PC-3 (cell line): Measurements from ENCODE around the gene GPR108. TPM values are rescaled to one million over a fixed set of nuclear protein-coding genes. Genes with fewer than 3 reads are reported as not detected.

ENCODE experiments used
- ATAC-seq: fragments of 200-7000 bp; cut with Tn5 transposase; 2 replicates; pipeline ENCODE4 v1.9.1; 2020; ENCODE audit warnings: mild to moderate bottlenecking, moderate library complexity
- BruUV-seq: library from RNA; stranded (reverse); fragments of 400-500 nt; replicated peaks from 2 replicates; lab custom pipeline; 2021; lab: Mats Ljungman, UMichigan
- CTCF ChIA-PET: fragments of 300-600 bp; sonication (Branson Sonifier 250); formaldehyde crosslinking; loops from one replicate; lab custom pipeline; 2022; ENCODE audit warnings: antibody characterized with exemption; lab: Charles Lee
- POLR2A ChIA-PET: fragments of 300-600 bp; sonication (Branson Sonifier 250); formaldehyde crosslinking; loops from one replicate; lab custom pipeline; 2022; ENCODE audit warnings: antibody characterized with exemption; ENCODE audit not compliant: unreplicated experiment; lab: Charles Lee
- DNase-seq: peaks from one replicate; pipeline ENCODE4 v3.0.0-alpha.2; 2015
- H2AFZ ChIP-seq: fragments of 300-600 bp; sonication (generic); 2 replicates; pipeline ENCODE4 v1.6.0; 2016; ENCODE audit warnings: antibody characterized with exemption, low read length
- H3F3A ChIP-seq: fragments of 300-600 bp; sonication (generic); one replicate; pipeline ENCODE4 v1.6.0; 2017; ENCODE audit warnings: antibody characterized with exemption, low read length, control low read depth, mild to moderate bottlenecking; ENCODE audit not compliant: unreplicated experiment
- H3K27ac ChIP-seq: fragments of 300-600 bp; sonication (generic); 2 replicates; pipeline ENCODE4 v1.5.1; 2016; ENCODE audit warnings: mild to moderate bottlenecking, low read length
- H3K27me3 ChIP-seq: fragments of 300-600 bp; sonication (generic); 2 replicates; pipeline ENCODE4 v1.6.1; 2016; ENCODE audit warnings: low read length, mixed read lengths
- H3K36me3 ChIP-seq: fragments of 300-600 bp; sonication (generic); 2 replicates; pipeline ENCODE4 v1.6.1; 2016; ENCODE audit warnings: low read depth, mixed run types, low read length, mixed read lengths
- H3K4me1 ChIP-seq: fragments of 300-600 bp; sonication (generic); 2 replicates; pipeline ENCODE4 v1.5.1; 2016; ENCODE audit warnings: low read length; ENCODE audit not compliant: insufficient read depth
- H3K4me2 ChIP-seq: fragments of 300-600 bp; sonication (generic); 2 replicates; pipeline ENCODE4 v1.6.0; 2016; ENCODE audit warnings: low read length
- H3K4me3 ChIP-seq: fragments of 300-600 bp; sonication (generic); 2 replicates; pipeline ENCODE4 v1.5.1; 2016; ENCODE audit warnings: mild to moderate bottlenecking, low read length, mixed read lengths
- H3K79me2 ChIP-seq: fragments of 300-600 bp; sonication (generic); 2 replicates; pipeline ENCODE4 v1.6.1; 2017; ENCODE audit warnings: low read length, mixed read lengths
- H3K9ac ChIP-seq: fragments of 300-600 bp; sonication (generic); 2 replicates; pipeline ENCODE4 v1.6.0; 2016; ENCODE audit warnings: mild to moderate bottlenecking, low read length
- H3K9me2 ChIP-seq: fragments of 300-600 bp; sonication (generic); replicated peaks from 2 replicates; pipeline ENCODE4 v1.6.1; 2016; ENCODE audit warnings: mixed run types, low read length, mixed read lengths
- H3K9me3 ChIP-seq: fragments of 300-600 bp; sonication (generic); 2 replicates; pipeline ENCODE4 v1.6.1; 2016; ENCODE audit warnings: low read length, mixed read lengths
- H4K20me1 ChIP-seq: fragments of 300-600 bp; sonication (generic); 2 replicates; pipeline ENCODE4 v1.6.1; 2016; ENCODE audit warnings: low read length, mixed read lengths
- EZH2 ChIP-seq: fragments of 300-600 bp; sonication (generic); IDR thresholded peaks from one replicate; pipeline ENCODE4 v1.6.1; 2017; ENCODE audit warnings: antibody characterized with exemption, mild to moderate bottlenecking, low read length; ENCODE audit not compliant: unreplicated experiment
- EZH2phosphoT487 ChIP-seq: fragments of 300-600 bp; sonication (generic); IDR thresholded peaks from 2 replicates; pipeline ENCODE4 v1.6.1; 2018; ENCODE audit warnings: mild to moderate bottlenecking, antibody characterized with exemption, low read length, borderline replicate concordance
- intact Hi-C: fragments of 100-400 bp; cut with micrococcal nuclease; formaldehyde crosslinking; loops from 2 replicates; pipeline ENCODE4 v1.9.0; 2023
- total RNA-seq: library from RNA; depleted of rRNA; stranded (reverse); fragments of >200 nt; gene quantifications from 2 replicates; pipeline ENCODE4 v1.2.3, GENCODE V29; 2014
- TF ChIP-seq, protein P1 (sequence below): fragments of 300-600 bp; sonication (generic); conservative IDR thresholded peaks from 2 replicates; pipeline ENCODE4 v1.5.1; 2017; ENCODE audit warnings: antibody characterized with exemption, low read depth, mild to moderate bottlenecking, low read length

Gene GPR108
- total RNA-seq, 1 experiment from 2014 or later, result 78.7 TPM

DNA sequence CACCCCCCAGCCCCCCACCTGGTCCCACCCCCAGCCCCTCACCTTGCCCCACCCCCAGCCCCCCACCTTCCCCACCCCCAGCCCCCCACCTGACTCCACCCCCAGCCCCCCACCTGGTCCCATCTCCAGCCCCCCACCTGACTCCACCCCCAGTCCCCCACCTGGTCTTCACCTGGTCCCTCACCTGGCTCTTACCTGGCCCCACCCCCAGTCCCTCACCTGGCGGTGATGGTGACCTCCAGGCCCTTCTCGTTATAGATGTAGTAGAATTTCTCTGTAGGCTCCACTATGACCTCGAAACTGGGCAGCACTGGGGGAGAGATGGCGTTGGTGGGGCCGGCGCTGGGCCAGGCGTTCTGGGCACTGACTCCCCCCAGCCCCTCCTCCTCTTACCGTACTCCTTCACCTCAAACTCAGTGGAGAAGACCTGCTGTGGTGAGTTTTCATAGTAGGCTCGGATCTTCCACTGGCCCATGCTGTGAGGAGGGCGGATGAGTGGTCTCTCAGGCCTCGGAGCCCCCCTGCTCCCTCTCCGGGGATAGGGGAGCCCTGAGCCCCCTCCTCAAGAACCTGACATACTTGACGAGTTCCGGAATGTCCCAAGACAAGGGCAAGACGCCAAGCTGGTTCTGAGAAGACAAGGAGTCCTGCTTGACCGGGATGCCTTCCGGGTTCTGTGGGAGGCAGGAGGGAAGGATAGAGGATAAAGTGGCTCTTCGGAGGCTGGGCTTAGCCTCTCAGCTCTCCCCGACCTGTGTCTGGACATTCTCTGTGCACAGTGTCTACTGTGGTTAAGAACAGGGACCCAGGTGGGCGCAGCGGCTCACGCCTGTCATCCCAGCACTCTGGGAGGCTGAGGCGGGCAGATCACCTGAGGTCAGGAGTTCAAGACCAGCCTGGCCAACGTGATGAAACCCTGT lies 23.3 kb downstream of the GPR108 start:
- no peaks in the 10 kb centered on the region for H3F3A ChIP-seq
- H3K4me1 ChIP-seq, result no peaks in the 10 kb centered on the region
- no peak overlapping the region for H2AFZ ChIP-seq
- H3K9ac ChIP-seq, result no peak overlapping the region
- ChIA-PET CTCF (no interaction called here), POLR2A (no interaction called here)
- no peak for DNase-seq
- H3K4me3 ChIP-seq, result no peak overlapping the region
- no peaks in the 10 kb centered on the region for H3K9me2 ChIP-seq
- TF ChIP-seq EZH2, result no peak
- TF ChIP-seq EZH2phosphoT487, result no peak
- TF ChIP-seq, protein P1, sequence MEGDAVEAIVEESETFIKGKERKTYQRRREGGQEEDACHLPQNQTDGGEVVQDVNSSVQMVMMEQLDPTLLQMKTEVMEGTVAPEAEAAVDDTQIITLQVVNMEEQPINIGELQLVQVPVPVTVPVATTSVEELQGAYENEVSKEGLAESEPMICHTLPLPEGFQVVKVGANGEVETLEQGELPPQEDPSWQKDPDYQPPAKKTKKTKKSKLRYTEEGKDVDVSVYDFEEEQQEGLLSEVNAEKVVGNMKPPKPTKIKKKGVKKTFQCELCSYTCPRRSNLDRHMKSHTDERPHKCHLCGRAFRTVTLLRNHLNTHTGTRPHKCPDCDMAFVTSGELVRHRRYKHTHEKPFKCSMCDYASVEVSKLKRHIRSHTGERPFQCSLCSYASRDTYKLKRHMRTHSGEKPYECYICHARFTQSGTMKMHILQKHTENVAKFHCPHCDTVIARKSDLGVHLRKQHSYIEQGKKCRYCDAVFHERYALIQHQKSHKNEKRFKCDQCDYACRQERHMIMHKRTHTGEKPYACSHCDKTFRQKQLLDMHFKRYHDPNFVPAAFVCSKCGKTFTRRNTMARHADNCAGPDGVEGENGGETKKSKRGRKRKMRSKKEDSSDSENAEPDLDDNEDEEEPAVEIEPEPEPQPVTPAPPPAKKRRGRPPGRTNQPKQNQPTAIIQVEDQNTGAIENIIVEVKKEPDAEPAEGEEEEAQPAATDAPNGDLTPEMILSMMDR, result no peak
- H3K4me2 ChIP-seq, result no peak overlapping the region
- no peaks in the 10 kb centered on the region for H4K20me1 ChIP-seq
- no TSS peak for BruUV-seq
- H3K9me3 ChIP-seq, result no peaks in the 10 kb centered on the region
- H3K79me2 ChIP-seq, result no peaks in the 10 kb centered on the region
- peaks cover 22% of the 10 kb centered on the region for H3K27me3 ChIP-seq
- H3K36me3 ChIP-seq, result no peaks in the 10 kb centered on the region
- ATAC-seq, result no peak
- intact Hi-C loops, result no loop called here
- no peak overlapping the region for H3K27ac ChIP-seq

DNA sequence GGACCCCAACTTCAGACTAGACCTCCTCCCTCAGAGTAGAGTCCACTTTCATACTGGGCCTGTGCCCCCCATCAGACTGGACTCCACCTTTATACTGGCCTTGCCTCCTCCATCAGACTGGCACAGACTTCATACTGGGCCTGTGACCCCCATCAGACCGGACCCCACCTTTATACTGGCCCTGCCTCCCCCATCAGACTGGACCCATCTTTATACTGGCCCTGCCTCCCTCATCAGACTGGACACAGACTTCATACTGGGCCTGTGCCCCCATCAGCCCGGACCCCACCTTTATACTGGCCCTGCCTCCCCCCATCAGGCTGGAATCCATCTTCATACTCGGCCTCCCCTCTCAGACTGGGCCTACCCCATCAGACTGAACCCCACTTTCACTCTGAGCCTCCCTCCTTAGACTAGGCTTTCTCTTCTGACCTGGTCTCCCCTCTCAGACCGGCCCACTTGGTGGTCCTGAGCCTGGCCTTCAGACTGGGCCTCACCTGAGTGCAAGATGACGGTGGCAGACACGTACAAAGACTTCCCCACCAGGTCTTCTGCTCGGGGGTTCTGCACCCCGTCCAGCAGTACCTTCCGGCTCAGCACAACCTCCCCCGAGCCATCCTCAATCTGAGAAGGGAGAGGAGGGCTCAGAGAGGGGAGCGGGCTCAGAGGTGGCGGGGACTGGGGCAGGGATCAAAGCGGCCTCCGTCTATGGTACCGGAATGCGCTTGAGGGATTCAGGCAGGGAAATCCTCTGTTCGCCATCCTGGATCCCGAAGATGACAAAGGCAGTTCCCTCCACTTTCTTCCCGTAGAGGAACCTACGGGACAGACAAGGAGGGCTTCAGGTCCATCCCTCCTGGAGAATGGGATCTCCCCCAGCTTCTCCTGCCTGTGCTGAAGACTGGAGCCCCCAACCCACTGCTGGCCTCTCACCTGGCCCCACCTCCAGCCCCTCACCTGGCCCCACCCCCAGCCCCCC lies 24.4 kb downstream of the GPR108 start:
- Histone ChIP-seq H3K9me3 (no peaks in the 10 kb centered on the region), H3K4me2 (no peak overlapping the region), H3K4me1 (no peaks in the 10 kb centered on the region), H3F3A (no peaks in the 10 kb centered on the region), H4K20me1 (no peaks in the 10 kb centered on the region), H3K27ac (no peak overlapping the region), H3K27me3 (peaks cover 22% of the 10 kb centered on the region), H3K79me2 (no peaks in the 10 kb centered on the region), H2AFZ (no peak overlapping the region), H3K9me2 (no peaks in the 10 kb centered on the region), H3K9ac (no peak overlapping the region), H3K36me3 (no peaks in the 10 kb centered on the region), H3K4me3 (no peak overlapping the region)
- ChIA-PET CTCF (no interaction called here), POLR2A (no interaction called here)
- intact Hi-C loops, result no loop called here
- no TSS peak for BruUV-seq
- TF ChIP-seq, protein P1, result no peak
- TF ChIP-seq EZH2phosphoT487 (no peak), EZH2 (no peak)
- ATAC-seq, result no peak
- DNase-seq, result no peak
